ENCODE measurements around the gene NRIP2.

DNA sequence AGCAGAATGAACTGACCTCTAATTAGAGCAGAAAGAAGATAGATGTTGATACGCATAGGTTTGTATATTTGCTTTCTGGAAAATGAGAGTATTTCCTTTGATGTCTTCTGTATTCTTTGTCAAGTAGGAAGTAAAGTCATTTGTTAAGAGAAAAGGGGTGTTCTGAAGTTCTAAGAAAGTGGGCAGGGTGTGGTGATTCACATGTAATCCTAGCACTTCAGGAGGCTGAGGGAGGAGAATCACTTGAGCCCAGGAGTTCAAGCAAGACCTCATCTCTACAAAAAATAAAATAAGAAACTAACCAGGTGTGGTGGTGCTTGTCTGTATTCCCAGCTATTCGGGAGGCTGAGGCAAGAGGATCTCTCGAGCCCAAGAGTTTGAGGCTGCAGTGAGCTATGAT, 45.0 kb upstream of the NRIP2 start:
- TF ChIP-seq, protein P1, sequence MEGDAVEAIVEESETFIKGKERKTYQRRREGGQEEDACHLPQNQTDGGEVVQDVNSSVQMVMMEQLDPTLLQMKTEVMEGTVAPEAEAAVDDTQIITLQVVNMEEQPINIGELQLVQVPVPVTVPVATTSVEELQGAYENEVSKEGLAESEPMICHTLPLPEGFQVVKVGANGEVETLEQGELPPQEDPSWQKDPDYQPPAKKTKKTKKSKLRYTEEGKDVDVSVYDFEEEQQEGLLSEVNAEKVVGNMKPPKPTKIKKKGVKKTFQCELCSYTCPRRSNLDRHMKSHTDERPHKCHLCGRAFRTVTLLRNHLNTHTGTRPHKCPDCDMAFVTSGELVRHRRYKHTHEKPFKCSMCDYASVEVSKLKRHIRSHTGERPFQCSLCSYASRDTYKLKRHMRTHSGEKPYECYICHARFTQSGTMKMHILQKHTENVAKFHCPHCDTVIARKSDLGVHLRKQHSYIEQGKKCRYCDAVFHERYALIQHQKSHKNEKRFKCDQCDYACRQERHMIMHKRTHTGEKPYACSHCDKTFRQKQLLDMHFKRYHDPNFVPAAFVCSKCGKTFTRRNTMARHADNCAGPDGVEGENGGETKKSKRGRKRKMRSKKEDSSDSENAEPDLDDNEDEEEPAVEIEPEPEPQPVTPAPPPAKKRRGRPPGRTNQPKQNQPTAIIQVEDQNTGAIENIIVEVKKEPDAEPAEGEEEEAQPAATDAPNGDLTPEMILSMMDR (IDR thresholded peaks at IDR 0.05; ENCODE audit: insufficient read depth, low read length, poor library complexity, severe bottlenecking): no peak
- TF ChIP-seq EZH2phosphoT487 (conservative IDR thresholded peaks at IDR 0.05; ENCODE audit: low read length): no peak
